ENCODE data around the gene JAGN1. TPM values are rescaled to one million over a fixed set of nuclear protein-coding genes. Genes with fewer than 3 reads are reported as not detected.
"Not testable (repeated sequence)": the region's sequence is repeated elsewhere in the genome, so short reads cannot be mapped to it uniquely, and the experiment has no call there.

Gene JAGN1
- total and polyA plus RNA-seq, 9 of the 15 experiments (the other 6 are each of a cell fraction or from before 2014, with no cell fraction given): 31.6 to 77.8 (median 40.3) TPM

DNA sequence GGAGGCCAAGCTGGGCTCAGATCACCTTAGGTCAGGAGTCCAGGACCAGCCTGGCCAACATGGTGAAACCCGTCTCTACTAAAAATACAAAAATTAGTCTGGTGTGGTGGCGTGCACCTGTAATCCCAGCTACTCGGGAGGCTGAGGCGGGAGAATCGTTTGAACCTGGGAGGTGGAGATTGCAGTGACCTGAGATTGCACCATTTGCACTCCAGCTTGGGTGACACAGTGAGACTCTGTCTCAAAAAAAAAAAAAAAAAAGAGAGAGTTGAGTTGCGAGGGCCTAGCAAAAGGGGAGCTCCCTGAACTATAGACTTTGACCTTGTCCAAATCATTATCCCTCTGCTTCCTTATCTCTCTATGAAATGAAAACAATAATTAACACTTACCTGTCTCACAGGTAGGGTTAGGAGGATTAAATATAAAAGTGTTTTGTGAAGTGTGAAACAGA lies 10.6 kb downstream of the JAGN1 start:
- WGBS (ENCODE audit: insufficient coverage, low coverage, missing lambda C conversion rate): 72% methylated on average over 6 of the region's 6 CpGs
- H3K4me1 ChIP-seq (replicated peaks in 1 of 2; ENCODE audit: control insufficient read depth in 2 of 2, insufficient read depth in 2 of 2, low read length in 2 of 2): peaks cover 42 to 48% of the 10 kb centered on the region in 2 experiments
- H3K36me3 ChIP-seq (ENCODE audit: control insufficient read depth, insufficient read depth, low read length); H3K27ac ChIP-seq (ENCODE audit: extremely low read depth, low read depth, low read length); intact Hi-C loops (cut with micrococcal nuclease); H3K9me3 ChIP-seq (replicated peaks; ENCODE audit: control insufficient read depth, insufficient read depth, low read depth, low read length); H3K9ac ChIP-seq (ENCODE audit: insufficient read depth in 1 of 2, low read depth in 2 of 2, low read length in 2 of 2); FAIRE-seq; H2AFZ ChIP-seq (ENCODE audit: low read depth, low read length); H3K27me3 ChIP-seq (ENCODE audit: control insufficient read depth in 2 of 2, insufficient read depth in 2 of 2, low read length in 2 of 2); H3K4me3 ChIP-seq; H3K79me2 ChIP-seq (ENCODE audit: control insufficient read depth, insufficient read depth, low read length); H4K20me1 ChIP-seq (replicated peaks; ENCODE audit: control insufficient read depth, insufficient read depth, low read length); H3K4me2 ChIP-seq (ENCODE audit: insufficient read depth, low read length); CTCF ChIA-PET (ENCODE audit: low intra/inter-chr PET ratio); H3K9me1 ChIP-seq (ENCODE audit: control insufficient read depth, insufficient read depth, low read length); DNase-seq (ENCODE audit: extremely low read depth in 1 of 4, low spot score in 3 of 4); ATAC-seq; BruUV-seq (replicated peaks); in situ Hi-C loops (cut with MboI): not testable (repeated sequence)
- POLR2A ChIA-PET: interaction anchor here (3.9 to 4.0 kb wide), 2 partner anchors 10 to 11 kb away, joined by 28 to 33 read pairs; partner anchors contain the start of gene JAGN1
- peak; percentile 48; the same call in 1 of the 2 replicates for TF ChIP-seq BCOR (IDR thresholded peaks at IDR 0.05)

DNA sequence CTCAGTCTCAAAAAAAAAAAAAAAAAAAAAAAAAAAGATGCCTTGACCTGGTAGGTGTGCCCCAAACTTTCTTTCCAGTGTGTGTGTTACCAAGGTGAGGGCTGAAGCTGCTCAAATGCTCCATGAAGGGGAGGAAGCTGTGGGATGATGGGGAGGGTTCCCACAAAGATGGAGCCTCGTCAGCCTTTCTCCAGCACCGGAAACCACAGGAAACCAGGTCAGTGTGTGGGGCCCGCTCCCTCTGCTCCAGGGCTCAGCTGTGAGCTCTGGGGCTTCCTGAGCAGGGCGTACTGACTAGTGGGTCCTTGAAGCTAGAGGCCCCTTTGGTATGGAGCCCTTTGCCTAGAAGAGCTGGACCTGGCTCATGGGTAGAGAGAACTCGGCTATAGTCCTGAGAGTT lies 11.6 kb downstream of the JAGN1 start:
- TF ChIP-seq PRPF4 (IDR thresholded peaks at IDR 0.05; ENCODE audit: insufficient read depth, low read depth, low read length, poor library complexity, severe bottlenecking) (no peak), SPI1 (IDR thresholded peaks at IDR 0.05; ENCODE audit: borderline replicate concordance, low read depth, low read length) (no peak), STAT6 (CRISPR knock-in tag; IDR thresholded peaks at IDR 0.05) (no peak), CGGBP1 (CRISPR knock-in tag; IDR thresholded peaks at IDR 0.05) (no peak), SAP30 (IDR thresholded peaks at IDR 0.05; ENCODE audit: borderline replicate concordance, insufficient read depth, low read depth, low read length, poor library complexity, severe bottlenecking) (no peak), ZBTB17 (CRISPR knock-in tag; IDR thresholded peaks at IDR 0.05) (0 out of 2 replicates have a peak, but pooled peaks have one; percentile 24)
- TF ChIP-seq, protein P1, sequence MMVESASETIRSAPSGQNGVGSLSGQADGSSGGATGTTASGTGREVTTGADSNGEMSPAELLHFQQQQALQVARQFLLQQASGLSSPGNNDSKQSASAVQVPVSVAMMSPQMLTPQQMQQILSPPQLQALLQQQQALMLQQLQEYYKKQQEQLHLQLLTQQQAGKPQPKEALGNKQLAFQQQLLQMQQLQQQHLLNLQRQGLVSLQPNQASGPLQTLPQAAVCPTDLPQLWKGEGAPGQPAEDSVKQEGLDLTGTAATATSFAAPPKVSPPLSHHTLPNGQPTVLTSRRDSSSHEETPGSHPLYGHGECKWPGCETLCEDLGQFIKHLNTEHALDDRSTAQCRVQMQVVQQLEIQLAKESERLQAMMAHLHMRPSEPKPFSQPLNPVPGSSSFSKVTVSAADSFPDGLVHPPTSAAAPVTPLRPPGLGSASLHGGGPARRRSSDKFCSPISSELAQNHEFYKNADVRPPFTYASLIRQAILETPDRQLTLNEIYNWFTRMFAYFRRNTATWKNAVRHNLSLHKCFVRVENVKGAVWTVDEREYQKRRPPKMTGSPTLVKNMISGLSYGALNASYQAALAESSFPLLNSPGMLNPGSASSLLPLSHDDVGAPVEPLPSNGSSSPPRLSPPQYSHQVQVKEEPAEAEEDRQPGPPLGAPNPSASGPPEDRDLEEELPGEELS (CRISPR knock-in tag; IDR thresholded peaks at IDR 0.05; ENCODE audit: borderline replicate concordance): 0 out of 2 replicates have a peak, but pooled peaks have one; percentile 41
- peak overlapping the region; percentile 29 to 31; a peak in 2 of 4 replicates for H3K9ac ChIP-seq (ENCODE audit: insufficient read depth in 1 of 2, low read depth in 2 of 2, low read length in 2 of 2)
- in situ Hi-C loops (cut with MboI): no loop called here
- ChIA-PET CTCF (ENCODE audit: low intra/inter-chr PET ratio) (no interaction called here), POLR2A (interaction anchor here (0.6 to 5.8 kb wide), 5 partner anchors 8 to 23 kb away, joined by 4 to 33 read pairs (median 28); partner anchors contain the start of gene JAGN1)
- ATAC-seq: no peak
- intact Hi-C loops (cut with micrococcal nuclease): no loop called here
- H3K36me3 ChIP-seq (ENCODE audit: control insufficient read depth, insufficient read depth, low read length): no peaks in the 10 kb centered on the region
- H3K9me1 ChIP-seq (ENCODE audit: control insufficient read depth, insufficient read depth, low read length): no peaks in the 10 kb centered on the region
- peak overlapping the region; percentile 8; the same call in 1 of the 3 replicates for H3K27ac ChIP-seq (ENCODE audit: extremely low read depth, low read depth, low read length)
- no peak for DNase-seq (ENCODE audit: extremely low read depth in 1 of 4, low spot score in 3 of 4)
- no peaks in the 10 kb centered on the region for H4K20me1 ChIP-seq (replicated peaks; ENCODE audit: control insufficient read depth, insufficient read depth, low read length)
- H3K27me3 ChIP-seq (ENCODE audit: control insufficient read depth in 2 of 2, insufficient read depth in 2 of 2, low read length in 2 of 2): no peaks in the 10 kb centered on the region
- peak overlapping the region; percentile 97 for H2AFZ ChIP-seq (ENCODE audit: low read depth, low read length)
- H3K9me3 ChIP-seq (replicated peaks; ENCODE audit: control insufficient read depth, insufficient read depth, low read depth, low read length): no peaks in the 10 kb centered on the region
- peak overlapping the region; percentile 67; the same call in 1 of the 2 replicates for H3K4me2 ChIP-seq (ENCODE audit: insufficient read depth, low read length)
- no TSS peak for BruUV-seq (replicated peaks)
- H3K79me2 ChIP-seq (ENCODE audit: control insufficient read depth, insufficient read depth, low read length): no peaks in the 10 kb centered on the region
- no peak overlapping the region for H3K4me3 ChIP-seq
- WGBS (ENCODE audit: insufficient coverage, low coverage, missing lambda C conversion rate): 75% methylated on average over 5 of the region's 5 CpGs
- H3K4me1 ChIP-seq (replicated peaks in 1 of 2; ENCODE audit: control insufficient read depth in 2 of 2, insufficient read depth in 2 of 2, low read length in 2 of 2): peaks cover 42 to 45% of the 10 kb centered on the region in 2 experiments
- FAIRE-seq: no peak

All from K562 (cell line).